Hematopoietic multipotent progenitor cell (in vitro differentiated cells): ENCODE results near the gene GSG1. TPM values are rescaled to one million over a fixed set of nuclear protein-coding genes. Genes with fewer than 3 reads are reported as not detected.

Experiments used
- total RNA-seq: library from RNA; depleted of rRNA; stranded (reverse); fragments of >200 nt; gene quantifications from one replicate; pipeline ENCODE4 v1.2.3, GENCODE V29; 2012

Gene GSG1
- total RNA-seq, 1 donor, result under 0.01 TPM

Other genes with a start within 250 kb of the GSG1 start
- 0.27 TPM for gene GPRC5A, start 212.1 kb downstream of the GSG1 start, total RNA-seq
- gene GPRC5D, start 151.5 kb downstream of the GSG1 start, total RNA-seq, result not detected
- gene HEBP1, start 103.4 kb downstream of the GSG1 start, total RNA-seq, result 18.9 TPM
- 12.7 TPM for gene FAM234B, start 59.3 kb downstream of the GSG1 start, total RNA-seq
- 99.6 TPM for gene EMP1, start 93.1 kb upstream of the GSG1 start, total RNA-seq